NOMO-1 (cell line): ENCODE data around the gene MFSD6L.

ENCODE experiments used
- DNase-seq, 2 experiments: peaks; one replicate each; lab custom pipeline; 2025; ENCODE audit not compliant: unreplicated experiment in 2 of 2; lab: John Stamatoyannopoulos, UW

MFSD6L gene

DNA sequence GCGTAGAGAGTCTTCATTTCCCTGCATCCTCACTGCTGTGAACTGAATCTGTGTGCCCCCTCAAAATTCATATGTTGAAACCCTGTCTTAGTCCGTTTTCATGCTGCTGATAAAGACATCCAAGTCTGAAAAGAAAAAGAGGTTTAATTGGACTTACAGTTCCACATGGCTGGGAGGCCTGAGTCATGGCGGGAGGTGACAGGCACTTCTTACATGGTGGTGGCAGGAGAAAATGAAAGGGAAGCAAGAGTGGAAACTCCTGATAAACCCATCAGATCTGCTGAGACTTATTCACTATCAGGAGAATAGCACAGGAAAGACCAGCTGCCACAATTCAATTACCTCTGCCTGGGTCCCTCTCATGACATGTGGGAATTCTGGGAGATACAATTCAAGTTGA is 51.4 kb downstream of the MFSD6L start:
- no peak for DNase-seq
